HG03342 (cell line): ENCODE data around the gene MSH4.
"Not testable (repeated sequence)": the region's sequence is repeated elsewhere in the genome, so short reads cannot be mapped to it uniquely, and the experiment has no call there.

ENCODE experiments used
- ATAC-seq: cut with Tn5 transposase; IDR thresholded peaks from one replicate; pipeline ENCODE4 v1.9.1; 2021; ENCODE audit warnings: mild to moderate bottlenecking, moderate library complexity; ENCODE audit not compliant: unreplicated experiment

Gene MSH4

GRCh38 chr1:75796376-75797272 is at the start of gene MSH4:
Gene MSH4 (plus strand): TSS chr1:75796882. CDS start chr1:75796986, 104 bp downstream.
- no peak for ATAC-seq

GRCh38 chr1:75757210-75757609 is 39.5 kb upstream of the MSH4 start:
- ATAC-seq = not testable (repeated sequence)

GRCh38 chr1:75758543-75758942 is 38.1 kb upstream of the MSH4 start:
- not testable (repeated sequence) for ATAC-seq

- no peak for ATAC-seq
These were observed 32.5 kb upstream of the MSH4 start for GRCh38 chr1:75764057-75764655.

GRCh38 chr1:75765697-75766355 is 30.9 kb upstream of the MSH4 start:
- ATAC-seq = no peak

- no peak for ATAC-seq
These were observed 28.7 kb upstream of the MSH4 start for GRCh38 chr1:75768016-75768415.

GRCh38 chr1:75770761-75771160 is 25.9 kb upstream of the MSH4 start:
- no peak for ATAC-seq

GRCh38 chr1:75771978-75772377 is 24.7 kb upstream of the MSH4 start:
- no peak for ATAC-seq

GRCh38 chr1:75777812-75778211 is 18.9 kb upstream of the MSH4 start:
- ATAC-seq = not testable (repeated sequence)

- ATAC-seq = not testable (repeated sequence)
These were observed 18.0 kb upstream of the MSH4 start for GRCh38 chr1:75778694-75779093.

GRCh38 chr1:75780183-75780582 is 16.5 kb upstream of the MSH4 start:
- ATAC-seq = not testable (repeated sequence)

- not testable (repeated sequence) for ATAC-seq
These were observed 12.8 kb upstream of the MSH4 start for GRCh38 chr1:75783920-75784319.

GRCh38 chr1:75785320-75785982 is 11.2 kb upstream of the MSH4 start:
- peak; percentile 10 for ATAC-seq

GRCh38 chr1:75785983-75786853 is 10.5 kb upstream of the MSH4 start, which contains the start of gene RABGGTB:
Gene RABGGTB (plus strand): TSS chr1:75786256. CDS start chr1:75786272, 16 bp downstream.
- peak; percentile 74 for ATAC-seq

GRCh38 chr1:75786901-75787493 is 9.7 kb upstream of the MSH4 start:
- no peak for ATAC-seq

- no peak for ATAC-seq
These were observed 9.2 kb upstream of the MSH4 start for GRCh38 chr1:75787524-75787923.

- ATAC-seq = no peak
These were observed 6.7 kb upstream of the MSH4 start for GRCh38 chr1:75789988-75790387.

- no peak for ATAC-seq
These were observed 5.7 kb upstream of the MSH4 start for GRCh38 chr1:75791022-75791421.

- ATAC-seq = no peak
These were observed 4.6 kb upstream of the MSH4 start for GRCh38 chr1:75792091-75792490.

GRCh38 chr1:75794382-75794781 is 2.3 kb upstream of the MSH4 start:
- no peak for ATAC-seq
